Brain microvascular endothelial cell (primary cell): ENCODE results near the gene ST8SIA2.
A peak's percentile ranks its signal among the peaks of the same experiment; 100 is the strongest.

ENCODE experiments used
- DNase-seq: peaks from one replicate; pipeline ENCODE4 v3.0.0-alpha.2; 2020
- H3K27ac ChIP-seq: fragments of 250-450 bp; sonication (Bioruptor Pico); 2 replicates; pipeline ENCODE4 v1.5.1; 2020; ENCODE audit warnings: mild to moderate bottlenecking, moderate library complexity
- H3K27me3 ChIP-seq: fragments of 250-450 bp; sonication (Bioruptor Pico); replicated peaks from 2 replicates; pipeline ENCODE4 v1.5.1; 2020; ENCODE audit warnings: mild to moderate bottlenecking
- H3K36me3 ChIP-seq: fragments of 250-450 bp; sonication (Bioruptor Pico); replicated peaks from 2 replicates; pipeline ENCODE4 v1.5.1; 2020; ENCODE audit warnings: mild to moderate bottlenecking
- H3K4me3 ChIP-seq: 2 replicates; pipeline ENCODE4 v1.5.1; 2011; ENCODE audit warnings: low read depth, mild to moderate bottlenecking, control low read depth, low read length, moderate library complexity
- in situ Hi-C: cut with HindIII; loops from 2 replicates; pipeline ENCODE4 v1.10.0; 2017; ENCODE audit warnings: low sequenced_read_pairs, low pct_ligation_motif_present
- TF ChIP-seq, protein P1 (sequence below): IDR thresholded peaks from 2 replicates; pipeline ENCODE4 v1.5.1; 2011; ENCODE audit warnings: low read depth, mild to moderate bottlenecking, moderate library complexity, low read length, control low read depth, inconsistent platforms; ENCODE audit errors: missing control alignments

ST8SIA2 gene

DNA sequence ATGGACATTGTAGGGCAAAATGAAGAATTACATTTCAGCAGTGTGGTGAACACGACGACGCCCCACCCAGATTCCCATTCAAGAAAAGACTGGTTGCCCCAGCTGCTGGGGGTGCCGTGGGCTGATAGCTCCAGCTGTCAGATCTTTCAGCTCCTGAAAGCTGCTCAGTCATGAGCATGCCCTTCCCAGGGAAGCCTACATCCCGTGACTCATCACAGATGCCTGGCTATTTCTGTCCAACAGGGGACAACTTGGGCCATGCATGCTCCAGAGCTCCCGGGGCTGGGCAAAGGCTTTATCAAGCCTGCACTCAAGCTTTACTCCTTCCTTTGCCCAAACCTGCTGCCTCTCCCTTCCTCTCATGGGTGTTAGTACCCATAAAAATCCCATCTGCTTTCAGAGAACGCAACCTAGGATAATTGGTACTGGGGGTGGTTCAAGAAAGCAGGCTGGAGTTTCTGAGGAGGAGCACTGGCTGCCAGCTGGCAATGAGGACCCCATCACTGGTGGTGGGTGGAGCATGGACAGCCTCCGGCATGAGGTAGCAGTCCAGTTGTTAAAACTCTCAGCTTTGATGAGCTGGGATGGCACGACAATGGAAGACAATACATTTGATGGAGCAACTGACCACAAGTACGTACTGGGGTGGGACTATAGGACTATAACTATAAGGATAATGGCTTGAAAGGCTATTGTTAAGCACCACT, 16.4 kb upstream of the ST8SIA2 start:
- H3K27me3 ChIP-seq, result no peaks in the 10 kb centered on the region
- TF ChIP-seq, protein P1, sequence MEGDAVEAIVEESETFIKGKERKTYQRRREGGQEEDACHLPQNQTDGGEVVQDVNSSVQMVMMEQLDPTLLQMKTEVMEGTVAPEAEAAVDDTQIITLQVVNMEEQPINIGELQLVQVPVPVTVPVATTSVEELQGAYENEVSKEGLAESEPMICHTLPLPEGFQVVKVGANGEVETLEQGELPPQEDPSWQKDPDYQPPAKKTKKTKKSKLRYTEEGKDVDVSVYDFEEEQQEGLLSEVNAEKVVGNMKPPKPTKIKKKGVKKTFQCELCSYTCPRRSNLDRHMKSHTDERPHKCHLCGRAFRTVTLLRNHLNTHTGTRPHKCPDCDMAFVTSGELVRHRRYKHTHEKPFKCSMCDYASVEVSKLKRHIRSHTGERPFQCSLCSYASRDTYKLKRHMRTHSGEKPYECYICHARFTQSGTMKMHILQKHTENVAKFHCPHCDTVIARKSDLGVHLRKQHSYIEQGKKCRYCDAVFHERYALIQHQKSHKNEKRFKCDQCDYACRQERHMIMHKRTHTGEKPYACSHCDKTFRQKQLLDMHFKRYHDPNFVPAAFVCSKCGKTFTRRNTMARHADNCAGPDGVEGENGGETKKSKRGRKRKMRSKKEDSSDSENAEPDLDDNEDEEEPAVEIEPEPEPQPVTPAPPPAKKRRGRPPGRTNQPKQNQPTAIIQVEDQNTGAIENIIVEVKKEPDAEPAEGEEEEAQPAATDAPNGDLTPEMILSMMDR, result peak; percentile 29
- in situ Hi-C loops, result no loop called here
- H3K4me3 ChIP-seq, result no peak overlapping the region
- peak; percentile 58 for DNase-seq
- H3K36me3 ChIP-seq, result no peaks in the 10 kb centered on the region
- H3K27ac ChIP-seq, result no peak overlapping the region

DNA sequence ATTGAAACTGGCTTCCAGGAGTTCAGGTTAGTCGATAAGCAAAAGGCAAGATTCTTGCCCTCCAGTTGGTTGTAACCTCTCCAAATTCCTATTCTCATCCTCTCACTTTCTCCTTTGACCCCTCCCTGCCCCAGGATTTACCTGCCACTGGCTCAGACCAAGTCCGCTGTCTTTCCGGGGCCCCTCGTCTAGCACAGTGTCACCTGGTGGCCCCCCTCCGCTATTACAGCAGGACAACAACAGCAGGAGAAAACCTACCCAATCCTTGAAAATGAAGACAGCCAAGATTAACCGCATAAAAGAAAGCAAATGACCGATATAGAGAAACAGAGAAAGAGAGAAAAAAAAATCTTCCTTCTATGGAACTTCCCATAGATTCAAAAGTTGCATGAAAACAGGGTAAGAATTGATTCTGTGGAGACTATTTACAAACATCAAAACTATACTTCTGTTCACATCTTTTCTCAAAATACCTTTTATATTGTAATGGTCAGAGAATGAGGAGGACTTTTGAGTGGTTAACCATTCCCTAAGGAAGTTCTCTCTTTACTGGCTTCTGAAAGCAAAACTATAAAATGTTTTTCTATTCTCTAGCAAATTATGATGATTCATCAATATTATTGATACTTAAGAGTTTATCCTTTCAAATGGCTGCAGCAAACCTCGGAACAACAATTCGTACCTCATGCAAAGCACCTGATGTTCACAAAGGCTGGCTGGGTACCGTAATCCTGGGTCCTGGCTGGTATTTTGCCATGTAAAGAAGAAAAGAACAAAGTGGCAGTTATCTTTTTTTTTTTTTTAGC, 10.0 kb upstream of the ST8SIA2 start:
- TF ChIP-seq, protein P1, result peak; percentile 90
- Histone ChIP-seq H3K27ac (no peak overlapping the region), H3K36me3 (no peaks in the 10 kb centered on the region), H3K4me3 (no peak overlapping the region), H3K27me3 (peaks cover 2% of the 10 kb centered on the region)
- DNase-seq, result peak; percentile 21
- in situ Hi-C loops, result no loop called here

DNA sequence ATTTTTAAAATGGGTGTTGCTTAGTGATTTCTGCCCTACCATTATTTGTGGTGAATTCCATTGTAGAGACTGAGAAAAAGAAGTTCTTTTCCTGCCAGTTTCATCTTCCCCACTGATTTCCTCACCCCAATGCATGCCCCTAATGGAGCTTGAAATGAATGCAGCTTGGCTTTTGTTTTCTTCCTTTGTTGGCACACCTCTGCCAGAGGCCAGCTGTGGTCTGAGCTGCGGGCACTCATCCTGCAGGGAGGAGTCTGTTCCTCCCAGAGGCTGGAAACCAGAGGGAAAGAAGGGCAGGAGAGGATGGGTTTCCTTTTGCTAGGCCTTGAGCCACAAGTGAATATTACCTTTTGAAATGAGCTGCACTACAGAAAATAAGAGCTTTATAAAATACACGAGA, 9.3 kb upstream of the ST8SIA2 start:
- DNase-seq, result no peak
- Histone ChIP-seq H3K27me3 (peaks cover 3% of the 10 kb centered on the region), H3K27ac (no peak overlapping the region), H3K36me3 (no peaks in the 10 kb centered on the region), H3K4me3 (no peak overlapping the region)
- in situ Hi-C loops, result no loop called here
- TF ChIP-seq, protein P1, result no peak

DNA sequence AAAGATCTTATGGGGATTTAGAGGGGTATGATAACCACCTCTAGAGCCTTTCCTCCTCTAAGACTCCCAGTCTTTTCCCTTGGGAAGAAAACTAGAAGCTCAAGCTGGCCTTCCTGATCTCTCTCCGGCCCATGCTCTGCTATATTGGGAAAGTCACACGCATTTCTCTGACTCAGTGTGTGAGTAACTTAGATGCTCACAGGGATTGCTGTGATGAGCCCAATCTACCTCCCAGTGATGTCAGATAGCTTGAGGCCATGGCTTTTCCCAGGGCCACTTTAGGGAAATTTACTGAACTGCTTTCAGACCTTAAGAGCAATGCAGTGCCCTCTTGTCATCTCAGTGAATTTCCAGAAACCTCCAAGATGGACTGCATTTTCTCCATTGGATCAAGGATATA, 8.6 kb upstream of the ST8SIA2 start:
- TF ChIP-seq, protein P1, result no peak
- Histone ChIP-seq H3K27me3 (peaks cover 3% of the 10 kb centered on the region), H3K27ac (no peak overlapping the region), H3K36me3 (no peaks in the 10 kb centered on the region), H3K4me3 (no peak overlapping the region)
- in situ Hi-C loops, result no loop called here
- DNase-seq, result peak; percentile 55

DNA sequence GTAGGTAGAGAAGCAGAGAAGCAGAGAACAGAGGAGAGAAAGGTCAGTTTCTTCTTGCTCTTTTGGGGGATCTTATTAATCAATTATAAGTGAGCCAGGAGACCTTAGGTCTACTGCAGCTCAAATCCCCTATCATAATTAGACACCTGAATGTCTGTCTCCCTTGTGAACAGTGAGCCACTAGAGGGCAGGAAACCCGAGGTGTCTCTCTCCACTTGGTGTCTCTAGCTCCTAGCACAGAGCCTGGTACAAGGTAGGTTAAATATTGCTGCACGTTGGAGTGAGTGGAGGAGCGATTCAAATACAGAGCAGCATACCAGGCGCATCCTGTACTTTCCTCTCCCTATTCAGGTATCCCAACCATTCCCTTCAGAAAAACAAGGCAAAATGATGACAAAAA, 2.0 kb upstream of the ST8SIA2 start:
- Histone ChIP-seq H3K27ac (no peak overlapping the region), H3K4me3 (no peak overlapping the region), H3K36me3 (no peaks in the 10 kb centered on the region), H3K27me3 (peaks cover 32% of the 10 kb centered on the region)
- TF ChIP-seq, protein P1, result peak; percentile 80
- in situ Hi-C loops, result no loop called here
- peak; percentile 50 for DNase-seq
